Right lung (tissue), 5 donors: ENCODE results near the gene TRAPPC12. TPM values are rescaled to one million over a fixed set of nuclear protein-coding genes. Genes with fewer than 3 reads are reported as not detected.
"Not testable (repeated sequence)": the region's sequence is repeated elsewhere in the genome, so short reads cannot be mapped to it uniquely, and the experiment has no call there.

Source experiments
- DNase-seq, 2 donors: peaks; one replicate each; pipeline ENCODE4 v3.0.0-alpha.2; 2013
- polyA plus RNA-seq, 5 donors: library from polyadenylated mRNA; unstranded; fragments of 120-200 nt; gene quantifications; one replicate each; pipeline versions ENCODE4 v1.2.1 to v1.2.3, GENCODE V29; 2013; ENCODE audit warnings: inconsistent platforms in 1 of 5, low replicate concordance in 1 of 5; ENCODE audit not compliant: insufficient read length in 5 of 5, insufficient read depth in 1 of 5

Gene TRAPPC12
- polyA plus RNA-seq, 5 donors = 77.5 to 108 (median 93.3) TPM

DNA sequence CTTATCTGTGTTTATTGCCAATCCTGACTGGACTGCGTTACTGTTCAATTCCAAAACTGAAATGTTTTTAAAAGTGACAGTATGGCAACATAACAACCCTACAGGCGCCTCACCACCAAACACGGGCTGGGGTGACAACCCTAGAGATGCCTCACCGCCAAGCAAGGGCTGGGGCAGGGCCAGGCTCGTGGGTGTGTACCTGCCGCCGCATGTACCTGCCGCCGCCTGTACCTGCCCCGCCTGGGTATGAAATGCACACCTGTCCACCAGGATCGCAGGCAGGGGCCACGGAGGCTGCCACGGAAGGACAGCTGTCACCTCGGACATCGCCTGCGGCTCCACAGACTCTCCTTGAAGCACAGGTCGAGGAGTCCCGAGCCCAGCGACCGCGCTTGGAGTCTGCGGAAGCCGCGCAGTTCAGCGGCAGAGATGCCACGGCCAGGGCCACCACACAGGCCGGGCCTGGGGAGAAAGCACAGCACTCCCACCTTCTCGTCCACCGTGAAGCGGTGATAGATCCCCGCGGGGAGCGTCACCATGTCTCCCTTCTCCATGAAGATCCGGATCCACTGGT, 120.9 kb downstream of the TRAPPC12 start:
- DNase-seq = no peak

DNA sequence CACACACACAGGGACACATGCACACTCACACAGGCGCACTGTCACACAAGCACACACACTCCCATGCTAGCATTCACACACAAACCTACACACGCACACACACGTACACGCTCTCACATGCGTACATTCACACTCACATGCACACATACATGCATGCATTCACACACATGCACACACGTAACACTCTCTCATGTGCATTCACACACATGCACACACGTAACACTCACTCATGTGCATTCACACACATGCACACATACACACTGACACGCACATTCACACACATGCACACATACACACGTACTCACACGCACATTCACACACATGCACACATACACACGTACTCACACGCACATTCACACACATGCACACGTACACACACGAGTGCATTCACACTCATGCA, 123.6 kb downstream of the TRAPPC12 start:
- DNase-seq = no peak

GRCh38 chr2:3503483-3503882, 124.0 kb downstream of the TRAPPC12 start:
- no peak for DNase-seq

GRCh38 chr2:3504741-3505140, 125.2 kb downstream of the TRAPPC12 start:
- DNase-seq = no peak

DNA sequence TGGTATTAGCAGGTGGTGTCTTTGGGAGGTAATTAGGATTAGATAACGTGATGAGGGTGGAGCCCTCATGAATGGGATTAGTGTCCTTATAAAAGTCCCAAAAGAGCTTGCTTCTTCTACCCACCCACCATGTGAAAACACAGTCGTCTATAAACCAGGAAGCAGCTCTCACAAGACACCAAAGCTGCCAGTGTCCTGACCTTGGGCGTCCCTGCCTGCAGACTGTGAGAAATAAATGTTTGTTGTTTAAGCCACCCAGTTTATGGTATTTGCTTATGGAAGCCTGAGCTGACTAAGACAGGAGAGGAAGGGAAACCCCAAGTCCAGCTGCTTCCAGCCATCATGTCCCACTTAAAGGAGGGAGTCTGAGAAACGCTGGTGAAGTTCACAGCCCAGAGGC, 126.3 kb downstream of the TRAPPC12 start:
- no peak for DNase-seq

DNA sequence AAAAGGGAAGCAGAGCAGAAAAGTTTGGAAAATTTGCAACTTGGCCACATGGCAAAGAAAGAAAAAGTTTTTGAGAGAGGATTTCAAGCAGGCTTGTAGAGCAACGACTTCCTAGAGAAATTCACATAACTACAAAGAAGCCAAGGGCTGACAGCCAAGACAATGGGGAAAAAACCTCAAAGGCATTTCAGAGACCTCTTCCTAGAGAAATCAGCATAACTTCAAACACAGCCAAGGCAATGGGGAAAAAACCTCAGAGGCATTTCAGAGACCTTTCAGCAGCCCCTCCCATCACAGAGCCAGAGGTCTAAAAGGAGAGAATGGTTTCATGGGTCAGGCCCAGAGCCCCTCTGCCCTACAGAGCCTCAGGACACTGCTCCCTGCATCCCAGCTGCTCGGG, 132.6 kb downstream of the TRAPPC12 start:
- no peak for DNase-seq

GRCh38 chr2:3513026-3513810, 133.7 kb downstream of the TRAPPC12 start:
- DNase-seq = no peak

DNA sequence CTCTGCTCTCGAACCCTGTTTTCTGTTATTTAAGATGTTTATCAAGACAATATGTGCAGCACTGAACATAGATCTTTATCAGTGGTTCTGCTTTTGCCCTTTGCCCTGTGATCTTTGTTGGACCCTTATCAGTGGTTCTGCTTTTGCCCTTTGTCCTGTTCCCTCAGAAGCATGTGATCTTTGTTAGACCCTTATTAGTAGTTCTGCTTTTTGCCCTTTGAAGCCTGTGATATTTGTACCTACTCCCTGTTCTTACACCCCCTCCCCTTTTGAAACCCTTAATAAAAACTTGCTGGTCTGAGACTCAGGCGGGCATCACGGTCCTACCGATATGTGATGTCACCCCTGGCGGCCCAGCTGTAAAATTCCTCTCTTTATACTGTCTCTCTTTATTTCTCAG, 135.9 kb downstream of the TRAPPC12 start:
- DNase-seq = not testable (repeated sequence)

- DNase-seq = no peak
Measured at GRCh38 chr2:3516831-3517230, 137.3 kb downstream of the TRAPPC12 start.

GRCh38 chr2:3517948-3518495, 138.5 kb downstream of the TRAPPC12 start:
- DNase-seq = no peak

DNA sequence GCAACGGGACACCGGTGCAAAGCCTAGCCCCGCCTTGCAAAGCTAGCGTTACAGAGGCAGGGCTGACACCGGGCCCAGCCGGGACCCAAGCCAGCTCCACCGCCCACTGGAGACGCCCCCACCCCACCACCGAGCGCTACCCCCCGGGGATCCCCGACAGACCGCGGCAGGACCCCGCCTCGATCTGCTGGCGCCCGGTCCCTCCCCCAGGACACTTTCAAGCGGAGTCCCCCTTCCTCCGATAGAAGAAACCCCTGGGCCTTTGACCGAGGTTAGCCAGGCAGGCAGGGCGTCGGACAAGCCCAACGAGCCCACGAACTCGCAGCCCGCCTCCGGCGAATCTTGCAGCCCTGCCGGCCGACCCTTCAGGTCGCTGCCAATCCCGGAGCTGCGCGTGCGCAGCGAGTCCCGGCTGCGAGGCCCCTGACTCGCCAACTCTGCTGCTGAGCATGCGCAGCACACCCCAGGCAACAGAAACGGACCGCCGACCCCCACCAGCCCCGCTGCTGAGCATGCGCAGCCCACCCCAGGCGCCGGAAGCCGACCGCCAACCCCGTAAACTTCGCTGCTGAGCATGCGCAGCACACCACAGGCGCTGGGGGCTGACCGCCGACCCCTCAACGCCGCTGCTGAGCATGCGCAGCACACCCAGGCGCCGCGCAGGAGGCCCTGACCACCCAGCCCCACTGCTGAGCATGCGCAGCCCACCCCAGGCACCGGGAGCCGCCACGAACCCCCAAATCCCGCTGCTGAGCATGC, 139.2 kb downstream of the TRAPPC12 start:
- DNase-seq = peak; percentile 100

GRCh38 chr2:3519255-3520205, 140.0 kb downstream of the TRAPPC12 start, which contains the start of gene ADI1:
Gene ADI1 (minus strand): TSS chr2:3519531. CDS start chr2:3519487, 44 bp downstream.
- no peak for DNase-seq

GRCh38 chr2:3520591-3520990, 141.1 kb downstream of the TRAPPC12 start:
- DNase-seq = no peak

- DNase-seq = no peak
Measured at GRCh38 chr2:3522961-3523421, 143.5 kb downstream of the TRAPPC12 start.

- DNase-seq = no peak
Measured at GRCh38 chr2:3523551-3524041, 144.1 kb downstream of the TRAPPC12 start.

DNA sequence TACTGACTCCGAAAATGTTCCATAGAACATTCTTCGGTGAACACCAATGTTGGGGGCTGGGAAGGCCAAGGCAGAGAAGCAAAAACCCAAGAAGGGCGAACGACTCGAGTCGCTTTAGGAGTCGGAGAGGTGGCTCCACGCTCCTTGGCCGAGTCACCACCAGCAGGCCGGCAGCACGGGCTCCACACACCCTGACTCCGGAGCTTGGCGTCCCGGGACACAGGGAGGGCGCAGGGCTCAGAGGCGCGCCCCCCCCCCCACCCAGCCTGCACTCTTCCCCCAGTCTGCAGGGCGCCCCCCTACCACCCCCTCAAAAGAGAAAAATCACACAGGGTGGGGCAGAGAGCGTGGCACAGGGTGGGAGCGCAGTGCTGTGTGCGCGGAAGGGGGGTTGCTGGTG, 147.4 kb downstream of the TRAPPC12 start:
- no peak for DNase-seq

- no peak for DNase-seq
Measured at GRCh38 chr2:3527886-3528785, 148.6 kb downstream of the TRAPPC12 start.
